Spleen (tissue), 11 donors: ENCODE results near the gene CALY. TPM values are rescaled to one million over a fixed set of nuclear protein-coding genes. Genes with fewer than 3 reads are reported as not detected.
A peak's percentile ranks its signal among the peaks of the same experiment; 100 is the strongest.

ENCODE experiments used
- DNase-seq: peaks from one replicate; pipeline ENCODE4 v3.0.0-alpha.2; 2020
- H3K27ac ChIP-seq, 8 donors: fragments of 200-600 bp; sonication (generic) in 7 of 8; 1 replicate in 4 of 8; 2 replicates in 4 of 8; pipeline versions ENCODE4 v1.5.0 to v1.8.0; 2016 to 2021; ENCODE audit warnings: inconsistent platforms in 4 of 8, mild to moderate bottlenecking in 4 of 8, moderate library complexity in 1 of 8
- H3K27me3 ChIP-seq, 7 donors: fragments of 200-600 bp; sonication (generic) in 6 of 7; replicated peaks in 1 of 7; 1 replicate in 4 of 7; 2 replicates in 3 of 7; pipeline versions ENCODE4 v1.5.0 to v1.8.0; 2016 to 2021; ENCODE audit warnings: inconsistent platforms in 3 of 7, mild to moderate bottlenecking in 1 of 7
- H3K36me3 ChIP-seq, 6 donors: fragments of 200-600 bp; sonication (generic) in 5 of 6; 1 replicate in 4 of 6; 2 replicates in 2 of 6; pipeline versions ENCODE4 v1.5.0 to v1.8.0; 2016 to 2021; ENCODE audit warnings: inconsistent platforms in 2 of 6
- H3K4me1 ChIP-seq, 6 donors: fragments of 200-600 bp; sonication (generic) in 5 of 6; 1 replicate in 3 of 6; 2 replicates in 3 of 6; pipeline versions ENCODE4 v1.5.0 to v1.8.0; 2016 to 2021; ENCODE audit warnings: inconsistent platforms in 3 of 6
- H3K4me3 ChIP-seq, 8 donors: fragments of 200-600 bp; sonication (generic) in 7 of 8; 1 replicate in 4 of 8; 2 replicates in 4 of 8; pipeline versions ENCODE4 v1.5.0 to v1.8.0; 2016 to 2021; ENCODE audit warnings: inconsistent platforms in 4 of 8, mild to moderate bottlenecking in 4 of 8, moderate library complexity in 2 of 8
- H3K9me3 ChIP-seq, 8 donors: fragments of 200-600 bp; sonication (generic) in 7 of 8; 1 replicate in 4 of 8; 2 replicates in 4 of 8; pipeline versions ENCODE4 v1.5.0 to v1.8.0; 2016 to 2021; ENCODE audit warnings: inconsistent platforms in 4 of 8
- POLR2A ChIP-seq, 3 donors: fragments of 450-650 bp; IDR thresholded peaks; one replicate each; pipeline ENCODE4 v1.5.1; 2017; ENCODE audit warnings: antibody characterized with exemption in 3 of 3, mild to moderate bottlenecking in 1 of 3
- POLR2AphosphoS5 ChIP-seq, 3 donors: sonication (generic); formaldehyde crosslinking; IDR thresholded peaks; one replicate each; pipeline ENCODE4 v1.5.1; 2017; ENCODE audit warnings: antibody characterized with exemption in 3 of 3
- WGBS, 5 donors: extraction: QIAGEN DNeasy Blood & Tissue Kit in 3 of 5; methylation state at CpG; one replicate each; pipeline versions ENCODE4 v1.1.5 to v1.1.7; 2013 to 2018; 5-methylcytosine and 5-hydroxymethylcytosine counted together
- intact Hi-C: fragments of 100-400 bp; cut with DNase I; formaldehyde crosslinking; loops from one replicate; pipeline ENCODE4 v1.15.0; 2023; ENCODE audit warnings: low total_unique reads
- polyA plus RNA-seq, 3 donors: library from polyadenylated mRNA; stranded (reverse); fragments of 200-250 nt; gene quantifications; one replicate each; pipeline ENCODE4 v1.2.1, GENCODE V29; 2013
- total RNA-seq, 7 donors: library from RNA; depleted of rRNA in 3 of 7; stranded (reverse); fragments of >200 nt in 3 of 7; fragmentation: NEBNext Ultra II Directional in 4 of 7; extraction: Animal tissue kit (Norgen Biotek cat#: 25700) in 4 of 7; gene quantifications; one replicate each; pipeline versions ENCODE4 v1.1.0 to v1.2.1, GENCODE V29; 2016 to 2021
- TF ChIP-seq, protein P1 (sequence below), 11 experiments: fragments of 200-600 bp in 7 of 11; fragments of 450-650 bp in 4 of 11; sonication (generic) in 4 of 11; IDR thresholded peaks in 8 of 11; conservative IDR thresholded peaks in 3 of 11; 1 replicate in 7 of 11; 2 replicates in 4 of 11; pipeline versions ENCODE4 v1.4.0 to v1.8.0; 2016 to 2021; ENCODE audit warnings: antibody characterized with exemption in 11 of 11, inconsistent platforms in 4 of 11, mild to moderate bottlenecking in 1 of 11
- donor health status: healthy with polysubstance abuse.
- donor health status: DM: no; HTN: no; CAD: no; lungs with moderate emphysema.
- donor health status: DM: no; HTN: no; CAD: no.
- donor health status: Bipolar disorder and iron deficiency.
- donor health status: healthy.
- donor health status: DM: no; HTN: no; CAD: no.
- donor health status: DM: yes; HTN: yes; CAD: no.

The CALY gene
- total and polyA plus RNA-seq, 10 donors = 0.04 to 3.4 (median 0.34) TPM; not detected in 1

DNA sequence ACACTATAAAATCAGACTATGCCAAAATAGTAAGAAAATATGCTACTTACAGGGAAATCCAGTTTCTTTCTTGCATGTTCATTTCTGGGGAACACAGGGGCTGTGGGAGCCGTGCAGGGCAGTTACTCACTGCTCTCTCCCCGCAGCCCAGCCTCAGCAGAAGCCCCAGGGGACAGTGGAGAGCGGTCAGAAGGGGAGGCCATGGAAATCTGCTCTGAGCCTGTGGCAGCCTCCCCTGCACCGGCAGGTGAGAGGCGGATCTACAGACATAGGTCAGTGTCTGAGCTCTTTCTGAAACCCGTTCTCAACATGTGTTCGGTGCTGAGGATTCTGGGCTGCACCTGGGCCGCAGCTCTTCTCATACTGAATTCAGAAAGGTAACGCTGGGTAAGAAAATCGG, 25.1 kb downstream of the CALY start:
- 92 to 95% (median 94%) methylated on average over 10 of the region's 10 CpGs for WGBS, 5 donors
- intact Hi-C loops = no loop called here
- peak; percentile 71 for DNase-seq

DNA sequence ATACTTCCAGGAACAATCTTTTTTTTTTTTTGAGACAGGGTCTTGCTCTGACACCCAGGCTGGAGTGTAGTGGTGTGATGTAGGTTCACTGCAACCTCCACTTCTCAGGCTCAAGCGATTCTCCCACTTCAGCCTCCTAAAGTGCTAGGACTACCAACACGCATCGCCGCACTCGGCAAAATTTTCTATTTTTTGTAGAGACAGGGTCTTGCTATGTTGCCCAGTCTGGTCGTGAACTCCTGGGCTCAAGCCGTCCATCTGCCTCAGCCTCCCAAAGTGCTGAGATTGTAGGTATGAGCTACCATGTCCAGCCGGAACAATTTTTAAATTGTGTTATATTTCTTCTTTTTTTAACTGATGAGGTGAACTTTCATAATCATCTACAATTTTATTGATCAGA, 25.9 kb downstream of the CALY start:
- no peaks in the 10 kb centered on the region for H3K9me3 ChIP-seq
- DNase-seq = peak; percentile 47
- peaks cover 0 to 41% (median 32%) of the 10 kb centered on the region in 6 donors for H3K36me3 ChIP-seq
- TF ChIP-seq POLR2AphosphoS5 (IDR thresholded peaks at IDR 0.05) (no peak), POLR2A (IDR thresholded peaks at IDR 0.05) (no peak)
- TF ChIP-seq, protein P1, sequence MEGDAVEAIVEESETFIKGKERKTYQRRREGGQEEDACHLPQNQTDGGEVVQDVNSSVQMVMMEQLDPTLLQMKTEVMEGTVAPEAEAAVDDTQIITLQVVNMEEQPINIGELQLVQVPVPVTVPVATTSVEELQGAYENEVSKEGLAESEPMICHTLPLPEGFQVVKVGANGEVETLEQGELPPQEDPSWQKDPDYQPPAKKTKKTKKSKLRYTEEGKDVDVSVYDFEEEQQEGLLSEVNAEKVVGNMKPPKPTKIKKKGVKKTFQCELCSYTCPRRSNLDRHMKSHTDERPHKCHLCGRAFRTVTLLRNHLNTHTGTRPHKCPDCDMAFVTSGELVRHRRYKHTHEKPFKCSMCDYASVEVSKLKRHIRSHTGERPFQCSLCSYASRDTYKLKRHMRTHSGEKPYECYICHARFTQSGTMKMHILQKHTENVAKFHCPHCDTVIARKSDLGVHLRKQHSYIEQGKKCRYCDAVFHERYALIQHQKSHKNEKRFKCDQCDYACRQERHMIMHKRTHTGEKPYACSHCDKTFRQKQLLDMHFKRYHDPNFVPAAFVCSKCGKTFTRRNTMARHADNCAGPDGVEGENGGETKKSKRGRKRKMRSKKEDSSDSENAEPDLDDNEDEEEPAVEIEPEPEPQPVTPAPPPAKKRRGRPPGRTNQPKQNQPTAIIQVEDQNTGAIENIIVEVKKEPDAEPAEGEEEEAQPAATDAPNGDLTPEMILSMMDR (IDR thresholded peaks at IDR 0.05 in 8 of 11, conservative IDR thresholded peaks at IDR 0.05 in 3 of 11) = no peak
- intact Hi-C loops = no loop called here
- WGBS, 5 donors = 96 to 99% (median 97%) methylated on average over 8 of the region's 8 CpGs
- no peaks in the 10 kb centered on the region for H3K27me3 ChIP-seq
- H3K4me3 ChIP-seq = no peak overlapping the region
- H3K27ac ChIP-seq = no peak overlapping the region
- H3K4me1 ChIP-seq = peaks cover 17 to 47% (median 37%) of the 10 kb centered on the region in 6 donors

More for the DNA sequence above, 25.1 kb downstream of the CALY start:
- no peak overlapping the region for H3K4me3 ChIP-seq
- peaks cover 0 to 41% (median 32%) of the 10 kb centered on the region in 6 donors for H3K36me3 ChIP-seq
- no peak overlapping the region for H3K27ac ChIP-seq
- H3K27me3 ChIP-seq = no peaks in the 10 kb centered on the region
- no peak for TF ChIP-seq POLR2AphosphoS5 (IDR thresholded peaks at IDR 0.05)
- TF ChIP-seq, protein P1 (IDR thresholded peaks at IDR 0.05 in 8 of 11, conservative IDR thresholded peaks at IDR 0.05 in 3 of 11) = no peak
- TF ChIP-seq POLR2A (IDR thresholded peaks at IDR 0.05) = no peak
- peaks cover 13 to 39% (median 30%) of the 10 kb centered on the region in 6 donors for H3K4me1 ChIP-seq
- H3K9me3 ChIP-seq = no peaks in the 10 kb centered on the region

DNA sequence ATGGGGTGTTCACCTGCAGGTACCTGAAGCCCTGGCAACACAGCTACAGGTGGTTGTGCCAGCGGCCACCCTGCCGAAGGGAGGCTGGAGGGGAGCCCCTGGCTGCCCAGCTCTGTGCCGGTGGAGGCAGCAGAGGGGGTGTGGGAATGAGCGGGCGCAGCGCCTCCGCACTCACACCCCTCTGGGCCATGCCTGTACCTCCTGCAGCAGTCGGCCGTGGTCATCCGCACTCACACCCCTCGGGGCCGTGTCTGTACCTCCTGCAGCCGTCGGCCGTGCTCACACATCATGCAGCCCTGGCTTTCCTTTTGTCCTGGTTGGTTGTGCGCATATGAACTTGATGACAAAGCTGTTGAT, 26.3 kb downstream of the CALY start:
- DNase-seq = peak; percentile 86
- TF ChIP-seq POLR2A (IDR thresholded peaks at IDR 0.05) = no peak
- no peak for TF ChIP-seq POLR2AphosphoS5 (IDR thresholded peaks at IDR 0.05)
- TF ChIP-seq, protein P1 (IDR thresholded peaks at IDR 0.05 in 8 of 11, conservative IDR thresholded peaks at IDR 0.05 in 3 of 11) = no peak
- H3K36me3 ChIP-seq = peaks cover 0 to 41% (median 32%) of the 10 kb centered on the region in 6 donors
- H3K4me1 ChIP-seq = peaks cover 17 to 51% (median 41%) of the 10 kb centered on the region in 6 donors
- H3K27me3 ChIP-seq = no peaks in the 10 kb centered on the region
- H3K27ac ChIP-seq = no peak overlapping the region
- no peak overlapping the region for H3K4me3 ChIP-seq
- intact Hi-C loops = no loop called here
- H3K9me3 ChIP-seq = no peaks in the 10 kb centered on the region
- WGBS, 5 donors = 94 to 96% (median 95%) methylated on average over 7 to 16 of the region's 16 CpGs

DNA sequence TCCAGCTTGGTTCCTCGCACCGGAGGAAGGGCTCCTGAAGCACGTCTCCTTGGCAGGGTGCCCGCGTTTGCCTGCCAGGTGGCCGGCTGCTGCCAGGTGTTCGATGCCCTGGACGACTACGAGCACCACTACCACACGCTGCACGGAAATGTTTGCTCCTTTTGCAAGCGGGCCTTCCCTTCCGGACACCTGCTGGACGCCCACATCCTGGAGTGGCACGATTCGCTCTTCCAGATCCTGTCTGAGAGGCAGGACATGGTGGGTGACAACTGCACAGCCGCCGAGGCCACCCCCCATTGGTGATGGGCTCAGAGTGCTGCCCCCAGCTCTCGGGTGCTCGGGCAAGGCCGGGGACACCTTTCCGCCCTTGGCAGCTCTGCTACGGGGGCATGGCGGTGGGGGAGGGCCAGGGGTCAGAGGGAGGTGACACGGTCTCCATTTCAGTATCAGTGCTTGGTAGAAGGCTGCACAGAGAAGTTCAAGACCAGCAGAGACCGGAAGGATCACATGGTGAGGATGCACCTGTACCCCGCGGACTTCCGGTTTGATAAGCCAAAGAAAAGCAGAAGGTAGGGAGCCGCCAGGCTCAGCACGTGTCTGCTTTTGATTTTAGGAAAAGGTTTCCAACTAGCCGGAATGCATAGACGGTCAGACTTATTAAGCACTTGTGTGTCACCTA, 26.8 kb downstream of the CALY start:
- Histone ChIP-seq H3K36me3 (peaks cover 0 to 41% (median 32%) of the 10 kb centered on the region in 6 donors), H3K4me1 (peaks cover 17 to 56% (median 45%) of the 10 kb centered on the region in 6 donors), H3K27ac (peak overlapping the region in 6 of 8 donors; percentile 95 to 99 (median 98)), H3K4me3 (peak overlapping the region in 2 of 8 donors; percentile 75 to 98), H3K9me3 (no peaks in the 10 kb centered on the region), H3K27me3 (no peaks in the 10 kb centered on the region)
- DNase-seq = peak; percentile 90
- TF ChIP-seq POLR2A (IDR thresholded peaks at IDR 0.05) (no peak), POLR2AphosphoS5 (IDR thresholded peaks at IDR 0.05) (no peak)
- TF ChIP-seq, protein P1 (IDR thresholded peaks at IDR 0.05 in 8 of 11, conservative IDR thresholded peaks at IDR 0.05 in 3 of 11) = no peak
- 88 to 90% (median 89%) methylated on average over 28 to 33 of the region's 33 CpGs for WGBS, 5 donors
- intact Hi-C loops = no loop called here
